Activated B cell treated with CpG ODN at 0.5 μM for 24 hours (primary cell): ENCODE results near the gene TRRAP. TPM values are rescaled to one million over a fixed set of nuclear protein-coding genes. Genes with fewer than 3 reads are reported as not detected.

Experiments used
- ATAC-seq: fragments of 200-7000 bp; cut with Tn5 transposase; one replicate; pipeline ENCODE4 v1.10.0; 2021; ENCODE audit warnings: low read depth, mild to moderate bottlenecking, moderate library complexity
- CTCF ChIA-PET: fragments of 350-600 bp; sonication (Branson Sonifier 250); formaldehyde crosslinking; loops from one replicate; lab custom pipeline; 2021; ENCODE audit warnings: antibody characterized with exemption; lab: Charles Lee
- POLR2A ChIA-PET: fragments of 350-600 bp; sonication (Branson Sonifier 250); formaldehyde crosslinking; loops from one replicate; lab custom pipeline; 2021; ENCODE audit warnings: antibody characterized with exemption; lab: Charles Lee
- DNase-seq: peaks from one replicate; pipeline ENCODE4 v3.0.0; 2022
- H3K27ac Mint-ChIP-seq: one replicate; pipeline ENCODE4 v1.8.0; 2020; ENCODE audit warnings: mixed read lengths
- H3K27me3 Mint-ChIP-seq: one replicate; pipeline ENCODE4 v1.8.0; 2021; ENCODE audit warnings: mixed read lengths
- H3K36me3 Mint-ChIP-seq: one replicate; pipeline ENCODE4 v1.8.0; 2021; ENCODE audit warnings: low read depth, mixed read lengths
- H3K4me1 Mint-ChIP-seq: one replicate; pipeline ENCODE4 v1.8.0; 2021; ENCODE audit warnings: mixed read lengths
- H3K4me3 Mint-ChIP-seq: one replicate; pipeline ENCODE4 v1.8.0; 2020; ENCODE audit warnings: mild to moderate bottlenecking, mixed read lengths
- H3K9me3 Mint-ChIP-seq: one replicate; pipeline ENCODE4 v1.8.0; 2020; ENCODE audit warnings: mixed read lengths
- intact Hi-C: fragments of 100-400 bp; cut with micrococcal nuclease; formaldehyde crosslinking; loops from one replicate; pipeline ENCODE4 v1.15.1; 2024
- total RNA-seq: library from RNA; stranded (reverse); gene quantifications from 2 replicates; pipeline ENCODE4 v1.2.3, GENCODE V29; 2022
- TF ChIP-seq, protein P1 (sequence below): fragments of 200-600 bp; IDR thresholded peaks from one replicate; pipeline ENCODE4 v1.8.0; 2022; ENCODE audit warnings: antibody characterized with exemption, mild to moderate bottlenecking

TRRAP gene
- total RNA-seq, 1 donor from 2014 or later: 77.9 TPM

DNA sequence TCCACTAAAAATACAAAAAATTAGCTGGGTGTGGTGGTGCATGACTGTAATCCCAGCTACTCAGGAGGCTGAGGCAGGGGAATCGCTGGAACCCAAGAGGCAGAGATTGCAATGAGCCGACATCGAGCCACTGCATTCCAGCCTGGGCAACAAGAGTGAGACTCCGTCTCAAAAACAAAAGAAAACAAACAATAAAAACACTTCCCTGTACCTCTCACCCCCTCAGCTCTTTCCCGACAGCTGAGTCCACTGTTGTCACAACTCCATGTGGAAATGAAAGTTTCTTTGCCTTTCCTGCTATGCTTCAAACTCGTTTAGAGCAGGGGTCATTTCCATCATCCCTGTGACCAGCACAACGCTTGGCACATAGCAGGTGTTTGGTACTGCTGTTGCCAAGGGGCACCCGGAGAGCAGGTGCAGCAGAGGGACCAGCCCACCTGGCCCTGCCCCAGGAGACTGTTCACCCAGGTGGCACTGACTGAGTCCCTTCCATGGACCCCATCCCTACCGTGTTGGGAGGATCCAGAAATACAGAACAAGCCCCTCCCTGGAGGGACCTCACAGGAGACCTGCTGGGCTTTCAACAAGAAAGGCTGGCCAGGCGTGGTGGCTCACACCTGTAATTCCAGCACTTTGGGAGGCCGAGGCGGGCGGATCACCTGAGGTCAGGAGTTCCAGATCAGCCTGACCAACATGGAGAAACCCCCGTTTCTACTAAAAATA lies 13.4 kb upstream of the TRRAP start:
- POLR2A ChIA-PET: no interaction called here
- no peak overlapping the region for H3K4me3 Mint-ChIP-seq
- no peak overlapping the region for H3K27ac Mint-ChIP-seq
- peaks cover 9% of the 10 kb centered on the region for H3K4me1 Mint-ChIP-seq
- CTCF ChIA-PET: no interaction called here
- H3K27me3 Mint-ChIP-seq: peaks cover 11% of the 10 kb centered on the region
- intact Hi-C loops: no loop called here
- ATAC-seq: no peak
- TF ChIP-seq, protein P1, sequence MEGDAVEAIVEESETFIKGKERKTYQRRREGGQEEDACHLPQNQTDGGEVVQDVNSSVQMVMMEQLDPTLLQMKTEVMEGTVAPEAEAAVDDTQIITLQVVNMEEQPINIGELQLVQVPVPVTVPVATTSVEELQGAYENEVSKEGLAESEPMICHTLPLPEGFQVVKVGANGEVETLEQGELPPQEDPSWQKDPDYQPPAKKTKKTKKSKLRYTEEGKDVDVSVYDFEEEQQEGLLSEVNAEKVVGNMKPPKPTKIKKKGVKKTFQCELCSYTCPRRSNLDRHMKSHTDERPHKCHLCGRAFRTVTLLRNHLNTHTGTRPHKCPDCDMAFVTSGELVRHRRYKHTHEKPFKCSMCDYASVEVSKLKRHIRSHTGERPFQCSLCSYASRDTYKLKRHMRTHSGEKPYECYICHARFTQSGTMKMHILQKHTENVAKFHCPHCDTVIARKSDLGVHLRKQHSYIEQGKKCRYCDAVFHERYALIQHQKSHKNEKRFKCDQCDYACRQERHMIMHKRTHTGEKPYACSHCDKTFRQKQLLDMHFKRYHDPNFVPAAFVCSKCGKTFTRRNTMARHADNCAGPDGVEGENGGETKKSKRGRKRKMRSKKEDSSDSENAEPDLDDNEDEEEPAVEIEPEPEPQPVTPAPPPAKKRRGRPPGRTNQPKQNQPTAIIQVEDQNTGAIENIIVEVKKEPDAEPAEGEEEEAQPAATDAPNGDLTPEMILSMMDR: no peak
- H3K9me3 Mint-ChIP-seq: no peaks in the 10 kb centered on the region
- no peaks in the 10 kb centered on the region for H3K36me3 Mint-ChIP-seq
- no peak for DNase-seq

DNA sequence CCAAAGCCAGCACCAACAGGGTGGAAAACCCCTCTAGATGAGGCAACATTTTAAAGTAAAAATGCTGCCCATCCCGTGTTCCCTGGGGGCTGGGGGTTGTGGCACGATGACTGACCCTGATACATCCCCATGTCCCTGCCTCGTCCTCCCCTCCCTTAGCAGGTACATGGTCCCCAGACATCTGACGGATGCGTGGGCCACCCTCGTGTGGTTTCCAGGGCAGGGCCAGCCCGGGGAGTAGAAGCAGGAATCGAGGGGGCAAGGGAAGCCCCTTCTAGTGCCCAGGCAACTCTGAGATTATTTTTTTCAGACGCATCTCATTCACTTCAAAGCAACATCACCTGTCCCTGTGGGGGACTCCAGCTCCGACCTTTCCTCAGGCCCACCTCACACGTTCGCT lies 12.0 kb upstream of the TRRAP start:
- intact Hi-C loops: no loop called here
- peaks cover 20% of the 10 kb centered on the region for H3K4me1 Mint-ChIP-seq
- H3K9me3 Mint-ChIP-seq: no peaks in the 10 kb centered on the region
- no peak overlapping the region for H3K4me3 Mint-ChIP-seq
- H3K27ac Mint-ChIP-seq: no peak overlapping the region
- CTCF ChIA-PET: no interaction called here
- DNase-seq (no peak), ATAC-seq (no peak)
- no peaks in the 10 kb centered on the region for H3K36me3 Mint-ChIP-seq
- H3K27me3 Mint-ChIP-seq: peaks cover 5% of the 10 kb centered on the region
- POLR2A ChIA-PET: no interaction called here
- TF ChIP-seq, protein P1: no peak

DNA sequence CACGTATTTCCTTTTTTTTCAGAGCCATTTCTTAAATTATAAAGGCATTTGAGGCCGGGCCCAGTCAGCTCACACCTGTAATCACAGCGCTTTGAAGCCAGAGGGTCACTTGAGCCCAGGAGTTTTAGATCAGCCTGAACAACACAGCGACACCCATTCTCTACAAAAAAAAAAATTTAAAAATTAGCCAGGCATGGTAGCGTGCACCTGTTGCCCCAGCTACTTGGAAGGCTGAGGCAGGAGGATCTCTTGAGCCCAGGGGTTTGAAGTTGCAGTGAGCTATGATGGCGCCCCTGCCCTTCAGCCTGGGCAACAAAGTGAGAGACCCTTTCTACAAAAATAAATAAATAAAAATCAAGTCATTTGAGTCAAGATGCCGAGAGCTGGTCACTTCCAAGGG lies 11.6 kb upstream of the TRRAP start:
- peaks cover 5% of the 10 kb centered on the region for H3K27me3 Mint-ChIP-seq
- no peak for ATAC-seq
- DNase-seq: no peak
- no peak overlapping the region for H3K27ac Mint-ChIP-seq
- intact Hi-C loops: no loop called here
- no peaks in the 10 kb centered on the region for H3K9me3 Mint-ChIP-seq
- ChIA-PET CTCF (no interaction called here), POLR2A (no interaction called here)
- H3K4me3 Mint-ChIP-seq: no peak overlapping the region
- TF ChIP-seq, protein P1: no peak
- H3K4me1 Mint-ChIP-seq: peaks cover 20% of the 10 kb centered on the region
- no peaks in the 10 kb centered on the region for H3K36me3 Mint-ChIP-seq

DNA sequence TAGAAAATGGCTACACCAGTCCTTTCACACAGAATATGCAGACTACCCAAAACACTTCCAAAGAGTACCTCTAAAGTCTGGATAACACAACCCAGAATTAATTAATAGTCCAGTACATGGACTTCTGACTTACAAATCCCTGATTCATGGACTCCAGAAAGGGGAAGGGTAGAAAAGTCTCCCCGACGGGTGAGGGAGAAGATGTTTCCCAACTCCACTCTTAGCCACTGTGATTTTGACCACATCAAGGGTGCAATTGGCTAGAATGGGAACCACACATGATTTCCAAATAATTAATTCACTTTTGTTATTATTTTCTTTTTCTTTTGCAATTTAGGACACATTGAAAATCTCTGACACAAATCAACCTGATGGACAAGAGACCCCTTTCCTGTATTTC lies 9.9 kb upstream of the TRRAP start:
- CTCF ChIA-PET: no interaction called here
- no peak overlapping the region for H3K27ac Mint-ChIP-seq

DNA sequence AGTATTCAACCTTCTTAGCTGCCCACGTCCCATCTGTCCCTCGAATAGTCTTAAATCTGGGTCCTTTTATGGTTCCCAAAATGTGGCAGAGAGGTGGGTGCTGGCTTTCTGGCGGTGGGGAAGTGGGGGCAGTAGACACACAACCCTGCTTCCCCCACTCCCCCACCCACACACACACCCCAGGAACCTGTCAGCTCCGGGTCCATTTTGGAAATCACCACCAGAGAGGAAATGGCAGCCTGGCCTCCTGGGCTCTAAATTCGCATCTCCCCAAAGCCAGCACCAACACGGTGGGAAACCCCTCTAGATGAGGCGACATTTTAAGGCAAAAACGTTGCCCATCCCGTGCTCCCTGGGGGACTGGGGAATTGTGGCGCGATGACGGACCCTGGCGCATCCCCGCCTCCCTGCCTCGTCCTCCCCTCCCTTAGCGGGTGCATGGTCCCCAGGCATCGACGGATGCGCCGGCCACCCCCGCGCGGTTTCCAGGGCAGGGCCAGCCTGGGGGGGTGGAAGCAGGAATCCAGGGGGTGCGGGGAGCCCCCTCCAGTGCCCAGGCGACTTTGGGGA lies 9.2 kb upstream of the TRRAP start:
- TF ChIP-seq, protein P1: no peak
- POLR2A ChIA-PET: interaction anchor here (1.5 kb wide), 1 partner anchor 10 kb away, joined by 27 read pairs; the partner anchor contains the start of gene TRRAP
- Mint-ChIP-seq H3K27ac (no peak overlapping the region), H3K4me3 (peak overlapping the region; percentile 46), H3K4me1 (peaks cover 20% of the 10 kb centered on the region), H3K27me3 (peaks cover 5% of the 10 kb centered on the region), H3K9me3 (no peaks in the 10 kb centered on the region), H3K36me3 (no peaks in the 10 kb centered on the region)
- intact Hi-C loops: no loop called here
- CTCF ChIA-PET: no interaction called here
- ATAC-seq: no peak
- no peak for DNase-seq

More for the DNA sequence above, 9.9 kb upstream of the TRRAP start:
- intact Hi-C loops: no loop called here
- POLR2A ChIA-PET: no interaction called here
- Mint-ChIP-seq H3K27me3 (peaks cover 5% of the 10 kb centered on the region), H3K9me3 (no peaks in the 10 kb centered on the region), H3K4me1 (peaks cover 20% of the 10 kb centered on the region), H3K36me3 (no peaks in the 10 kb centered on the region), H3K4me3 (no peak overlapping the region)
- TF ChIP-seq, protein P1: no peak
- ATAC-seq (no peak), DNase-seq (no peak)
